HG02981 (cell line): ENCODE data around the gene SORD.
"Not testable (repeated sequence)": the region's sequence is repeated elsewhere in the genome, so short reads cannot be mapped to it uniquely, and the experiment has no call there.

Experiments used
- ATAC-seq: cut with Tn5 transposase; IDR thresholded peaks from one replicate; pipeline ENCODE4 v1.9.1; 2021; ENCODE audit warnings: mild to moderate bottlenecking, moderate library complexity; ENCODE audit not compliant: unreplicated experiment

SORD gene

GRCh38 chr15:45093622-45094357, 70.8 kb downstream of the SORD start:
- ATAC-seq, result no peak

GRCh38 chr15:45094358-45094730, 71.3 kb downstream of the SORD start:
- ATAC-seq, result no peak

- ATAC-seq, result no peak
These were observed 72.7 kb downstream of the SORD start for GRCh38 chr15:45095661-45096060.

- ATAC-seq, result no peak
These were observed 74.5 kb downstream of the SORD start for GRCh38 chr15:45097466-45097865.

GRCh38 chr15:45099549-45100165, 76.7 kb downstream of the SORD start:
- no peak for ATAC-seq

GRCh38 chr15:45100884-45101625, 78.1 kb downstream of the SORD start:
- no peak for ATAC-seq

GRCh38 chr15:45101749-45102148, 78.8 kb downstream of the SORD start:
- ATAC-seq, result no peak

- ATAC-seq, result no peak
These were observed 79.2 kb downstream of the SORD start for GRCh38 chr15:45102226-45102625.

- not testable (repeated sequence) for ATAC-seq
These were observed 81.2 kb downstream of the SORD start for GRCh38 chr15:45104170-45104569.

GRCh38 chr15:45105586-45105985, 82.6 kb downstream of the SORD start:
- ATAC-seq, result no peak

- ATAC-seq, result no peak
These were observed 83.2 kb downstream of the SORD start for GRCh38 chr15:45106002-45106790.

GRCh38 chr15:45107941-45108630, 85.1 kb downstream of the SORD start:
- no peak for ATAC-seq

GRCh38 chr15:45110256-45110820, 87.3 kb downstream of the SORD start:
- no peak for ATAC-seq

- ATAC-seq, result no peak
These were observed 88.6 kb downstream of the SORD start for GRCh38 chr15:45111390-45112142.

- ATAC-seq, result no peak
These were observed 89.2 kb downstream of the SORD start for GRCh38 chr15:45112143-45112590.

GRCh38 chr15:45112591-45113379, 89.8 kb downstream of the SORD start:
- ATAC-seq, result no peak

- ATAC-seq, result no peak
These were observed 90.5 kb downstream of the SORD start for GRCh38 chr15:45113380-45113990.

- no peak for ATAC-seq
These were observed 91.2 kb downstream of the SORD start, which contains the start of the genes DUOX2 and DUOXA2 for GRCh38 chr15:45114076-45114750. Gene DUOX2, minus strand, starts transcription at chr15:45114172. Its CDS starts 761 bp downstream, at chr15:45113411. Gene DUOXA2, plus strand, starts transcription at chr15:45114326. Its CDS starts 280 bp downstream, at chr15:45114606.
